OCI-LY1 (cell line): ENCODE data around the gene F2.

Experiments
- H2AFZ ChIP-seq: fragments of 200-600 bp; sonication (generic), shearing (Covaris generic); 2 replicates; pipeline ENCODE4 v1.6.0; 2014; ENCODE audit warnings: antibody characterized with exemption, mild to moderate bottlenecking, low read length
- H3F3A ChIP-seq: fragments of 200-600 bp; sonication (generic), shearing (Covaris generic); 2 replicates; pipeline ENCODE4 v1.6.0; 2014; ENCODE audit warnings: mild to moderate bottlenecking, antibody characterized with exemption, low read length, moderate library complexity; ENCODE audit not compliant: insufficient read depth
- H3K27ac ChIP-seq: fragments of 200-600 bp; sonication (generic); 2 replicates; pipeline ENCODE4 v1.5.1; 2014; ENCODE audit warnings: low read length, mixed run types, mild to moderate bottlenecking, low read depth; ENCODE audit not compliant: poor library complexity, severe bottlenecking
- H3K27me3 ChIP-seq: fragments of 200-600 bp; sonication (generic); 2 replicates; pipeline ENCODE4 v1.6.0; 2014; ENCODE audit warnings: antibody characterized with exemption, mild to moderate bottlenecking, low read length, moderate library complexity; ENCODE audit not compliant: insufficient read depth
- H3K36me3 ChIP-seq: fragments of 200-600 bp; sonication (generic); 2 replicates; pipeline ENCODE4 v1.6.1; 2014; ENCODE audit warnings: mild to moderate bottlenecking, antibody characterized with exemption, low read length, moderate library complexity, mixed read lengths; ENCODE audit not compliant: insufficient read depth
- H3K4me1 ChIP-seq: fragments of 200-600 bp; sonication (generic); 2 replicates; pipeline ENCODE4 v1.5.1; 2014; ENCODE audit warnings: mild to moderate bottlenecking, low read length, moderate library complexity; ENCODE audit not compliant: insufficient read depth, severe bottlenecking
- H3K4me2 ChIP-seq: fragments of 200-600 bp; sonication (generic), shearing (Covaris generic); 2 replicates; pipeline ENCODE4 v1.6.1; 2014; ENCODE audit warnings: low read length
- H3K4me3 ChIP-seq: fragments of 200-600 bp; sonication (generic); 2 replicates; pipeline ENCODE4 v1.5.1; 2014; ENCODE audit warnings: low read length, low read depth, mild to moderate bottlenecking, mixed read lengths; ENCODE audit not compliant: poor library complexity, severe bottlenecking
- H3K79me2 ChIP-seq: fragments of 200-600 bp; shearing (Covaris generic); 2 replicates; pipeline ENCODE4 v1.6.1; 2016; ENCODE audit warnings: mixed run types, low read length, mixed read lengths; ENCODE audit not compliant: insufficient read depth
- H3K9ac ChIP-seq: fragments of 200-600 bp; sonication (generic), shearing (Covaris generic); 2 replicates; pipeline ENCODE4 v1.6.1; 2014; ENCODE audit warnings: mild to moderate bottlenecking, low read length, mixed read lengths
- H3K9me2 ChIP-seq: fragments of 200-600 bp; sonication (generic), shearing (Covaris generic); 2 replicates; pipeline ENCODE4 v1.6.1; 2014; ENCODE audit warnings: low read depth, mild to moderate bottlenecking, low read length, mixed read lengths
- H3K9me3 ChIP-seq: fragments of 200-600 bp; shearing (Covaris generic); 2 replicates; pipeline ENCODE4 v1.6.1; 2014; ENCODE audit warnings: low read length, mixed read lengths
- H4K20me1 ChIP-seq: fragments of 200-600 bp; sonication (generic), shearing (Covaris generic); 2 replicates; pipeline ENCODE4 v1.6.0; 2016; ENCODE audit warnings: mild to moderate bottlenecking, low read length; ENCODE audit not compliant: insufficient read depth
- EZH2 ChIP-seq: fragments of 200-600 bp; sonication (generic), shearing (Covaris generic); IDR thresholded peaks from 2 replicates; pipeline ENCODE4 v1.8.0; 2017; ENCODE audit warnings: borderline replicate concordance, mixed run types, mild to moderate bottlenecking, antibody characterized with exemption, low read length, moderate library complexity, mixed read lengths
- TF ChIP-seq, protein P1 (sequence below): fragments of 200-600 bp; sonication (generic), shearing (Covaris generic); IDR thresholded peaks from 2 replicates; pipeline ENCODE4 v1.5.1; 2017; ENCODE audit warnings: mild to moderate bottlenecking, antibody characterized with exemption, low read length, moderate library complexity, mixed read lengths

F2 gene

DNA sequence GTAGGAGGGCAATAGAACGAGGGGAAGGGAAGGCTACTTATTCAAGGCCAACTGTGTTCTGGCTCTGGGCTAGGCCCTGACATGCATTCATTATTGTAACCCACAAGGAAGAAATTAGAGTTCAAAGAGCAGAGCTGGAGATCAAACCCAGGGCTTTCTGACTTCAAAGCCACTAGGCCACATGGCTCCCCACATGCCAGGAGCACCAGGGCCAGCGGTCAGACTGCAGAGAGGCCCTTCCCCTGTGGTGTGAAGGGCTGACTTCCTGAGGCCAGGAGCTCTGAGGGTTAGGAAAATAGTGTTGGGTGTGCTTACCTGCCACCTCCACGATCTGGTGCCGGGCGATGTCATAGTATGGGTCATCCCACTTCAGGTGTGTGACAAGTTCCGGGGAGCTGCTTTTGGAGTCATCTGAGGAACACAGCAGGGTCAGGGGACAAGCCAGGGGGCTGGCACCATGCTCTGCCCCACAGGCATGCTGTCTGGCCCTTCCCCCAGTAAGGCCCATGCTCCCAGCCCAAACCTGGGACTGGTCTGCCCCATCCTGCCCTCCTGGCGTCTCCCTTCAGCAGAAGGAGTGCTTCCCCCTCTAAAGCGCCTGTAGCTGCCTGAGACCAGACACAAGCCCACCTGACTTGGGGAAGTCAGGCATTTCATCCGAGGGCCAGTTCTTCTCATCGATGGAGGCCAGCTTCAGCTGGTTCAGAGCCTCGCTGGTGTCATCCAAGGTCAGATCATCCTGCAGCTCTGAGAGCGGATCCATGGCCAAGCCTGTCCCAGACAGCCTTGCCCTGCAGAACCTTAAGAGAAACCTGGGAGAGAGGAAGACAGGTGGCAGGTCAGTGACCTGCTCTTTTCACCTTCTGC lies 23.4 kb upstream of the F2 start:
- Histone ChIP-seq H3K4me3 (no peak overlapping the region), H3K9me3 (no peaks in the 10 kb centered on the region), H3K4me2 (no peak overlapping the region), H3K27me3 (no peaks in the 10 kb centered on the region), H4K20me1 (no peaks in the 10 kb centered on the region), H3K27ac (no peak overlapping the region), H3K36me3 (peaks cover 38% of the 10 kb centered on the region), H3K9ac (no peak overlapping the region), H3K4me1 (peaks cover 11% of the 10 kb centered on the region), H3K9me2 (no peaks in the 10 kb centered on the region), H3K79me2 (no peaks in the 10 kb centered on the region; the same call in 1 of the 2 replicates), H2AFZ (no peak overlapping the region), H3F3A (no peaks in the 10 kb centered on the region)
- TF ChIP-seq, protein P1, sequence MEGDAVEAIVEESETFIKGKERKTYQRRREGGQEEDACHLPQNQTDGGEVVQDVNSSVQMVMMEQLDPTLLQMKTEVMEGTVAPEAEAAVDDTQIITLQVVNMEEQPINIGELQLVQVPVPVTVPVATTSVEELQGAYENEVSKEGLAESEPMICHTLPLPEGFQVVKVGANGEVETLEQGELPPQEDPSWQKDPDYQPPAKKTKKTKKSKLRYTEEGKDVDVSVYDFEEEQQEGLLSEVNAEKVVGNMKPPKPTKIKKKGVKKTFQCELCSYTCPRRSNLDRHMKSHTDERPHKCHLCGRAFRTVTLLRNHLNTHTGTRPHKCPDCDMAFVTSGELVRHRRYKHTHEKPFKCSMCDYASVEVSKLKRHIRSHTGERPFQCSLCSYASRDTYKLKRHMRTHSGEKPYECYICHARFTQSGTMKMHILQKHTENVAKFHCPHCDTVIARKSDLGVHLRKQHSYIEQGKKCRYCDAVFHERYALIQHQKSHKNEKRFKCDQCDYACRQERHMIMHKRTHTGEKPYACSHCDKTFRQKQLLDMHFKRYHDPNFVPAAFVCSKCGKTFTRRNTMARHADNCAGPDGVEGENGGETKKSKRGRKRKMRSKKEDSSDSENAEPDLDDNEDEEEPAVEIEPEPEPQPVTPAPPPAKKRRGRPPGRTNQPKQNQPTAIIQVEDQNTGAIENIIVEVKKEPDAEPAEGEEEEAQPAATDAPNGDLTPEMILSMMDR: no peak
- TF ChIP-seq EZH2: no peak

- H3K4me2 ChIP-seq: no peak overlapping the region
Observed at GRCh38 chr11:46696212-46696558, 22.8 kb upstream of the F2 start.

DNA sequence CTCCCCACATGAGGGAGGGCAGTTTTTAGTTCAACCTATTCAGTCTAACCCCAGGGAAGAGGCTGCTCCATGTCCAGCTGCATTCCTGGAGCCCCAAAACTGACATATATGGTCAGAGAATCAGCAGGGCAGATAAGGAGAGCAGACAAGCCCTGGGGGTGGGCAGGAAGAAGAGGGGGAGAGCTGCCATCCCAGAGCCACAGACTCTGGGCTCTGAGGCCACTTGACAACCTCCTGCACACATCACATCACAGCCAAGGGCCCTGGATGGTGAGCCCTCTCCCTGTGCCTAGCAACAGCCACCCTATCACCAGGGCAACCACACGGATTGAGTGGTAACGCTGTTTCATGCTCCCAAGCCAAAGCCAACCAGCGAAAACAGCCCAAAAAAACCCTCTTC lies 21.7 kb upstream of the F2 start:
- no peak overlapping the region for H3K9ac ChIP-seq
- no peak overlapping the region for H3K4me2 ChIP-seq
- peaks cover 22% of the 10 kb centered on the region for H3K4me1 ChIP-seq
- no peak overlapping the region for H3K4me3 ChIP-seq
- H4K20me1 ChIP-seq: no peaks in the 10 kb centered on the region
- TF ChIP-seq, protein P1: no peak
- H3K27me3 ChIP-seq: no peaks in the 10 kb centered on the region
- no peaks in the 10 kb centered on the region for H3K9me3 ChIP-seq
- H3K36me3 ChIP-seq: peaks cover 33% of the 10 kb centered on the region
- no peaks in the 10 kb centered on the region for H3K9me2 ChIP-seq
- no peaks in the 10 kb centered on the region for H3F3A ChIP-seq
- H3K27ac ChIP-seq: no peak overlapping the region
- H2AFZ ChIP-seq: no peak overlapping the region
- H3K79me2 ChIP-seq: peaks cover 10% of the 10 kb centered on the region

More at GRCh38 chr11:46696212-46696558, 22.8 kb upstream of the F2 start:
- no peaks in the 10 kb centered on the region for H4K20me1 ChIP-seq
- H3K4me3 ChIP-seq: no peak overlapping the region
- no peak overlapping the region for H3K9ac ChIP-seq
- peaks cover 11% of the 10 kb centered on the region for H3K4me1 ChIP-seq
- H3K27me3 ChIP-seq: no peaks in the 10 kb centered on the region
- no peak overlapping the region for H3K27ac ChIP-seq
- TF ChIP-seq, protein P1: no peak
- TF ChIP-seq EZH2: no peak
- no peaks in the 10 kb centered on the region for H3K9me2 ChIP-seq
- peaks cover 38% of the 10 kb centered on the region for H3K36me3 ChIP-seq
- no peak overlapping the region for H2AFZ ChIP-seq
- no peaks in the 10 kb centered on the region for H3K9me3 ChIP-seq
- H3F3A ChIP-seq: no peaks in the 10 kb centered on the region
- H3K79me2 ChIP-seq: peaks cover 3% of the 10 kb centered on the region
